Choroid plexus epithelial cell (primary cell): ENCODE results near the gene DACT2.

Experiments used
- DNase-seq: peaks from one replicate; pipeline ENCODE4 v3.0.0-alpha.2; 2010; ENCODE audit warnings: low read depth
- H3K4me3 ChIP-seq: 2 replicates; pipeline ENCODE4 v1.5.1; 2011; ENCODE audit warnings: low read depth, mild to moderate bottlenecking, control low read depth, low read length, moderate library complexity
- TF ChIP-seq, protein P1 (sequence below): conservative IDR thresholded peaks from 2 replicates; pipeline ENCODE4 v1.5.1; 2011; ENCODE audit warnings: low read depth, mild to moderate bottlenecking, control low read depth, inconsistent platforms, low read length, moderate library complexity

The DACT2 gene

DNA sequence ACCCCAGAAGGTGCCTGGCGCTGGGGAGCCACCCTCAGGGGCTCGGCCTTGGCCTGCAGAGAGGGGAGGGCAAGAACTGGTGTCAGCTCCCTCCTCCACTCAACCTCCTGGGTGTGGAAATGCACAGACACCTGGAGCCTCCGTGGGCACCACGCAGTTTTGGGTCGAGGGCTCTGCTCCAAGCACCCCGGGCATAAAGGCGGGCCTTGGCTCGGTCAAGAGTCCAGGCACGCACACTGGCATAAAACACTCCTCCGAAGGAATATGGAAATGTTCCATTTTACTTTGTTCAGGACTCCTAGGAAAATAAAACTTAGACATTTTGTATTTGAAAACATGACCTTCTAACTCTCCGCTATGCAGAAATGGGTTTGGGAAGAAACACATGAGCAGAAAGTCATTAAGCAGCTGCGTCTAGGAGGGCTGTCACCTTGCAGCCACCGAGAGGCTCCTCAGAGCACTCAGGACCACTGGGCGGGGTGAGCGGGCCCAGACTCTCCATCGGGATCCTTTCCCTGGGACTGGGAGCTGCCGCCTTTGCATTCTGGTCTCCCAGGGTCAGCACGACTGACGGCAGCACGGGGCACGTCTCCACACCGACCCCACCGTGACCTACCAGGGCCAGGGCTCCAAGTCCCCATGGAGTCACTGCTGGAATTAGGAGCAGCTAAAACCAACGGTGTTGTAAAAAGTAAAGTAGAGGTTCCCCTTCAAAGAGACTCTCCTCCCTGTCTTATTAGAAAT, 46.0 kb upstream of the DACT2 start:
- no peak overlapping the region for H3K4me3 ChIP-seq
- TF ChIP-seq, protein P1, sequence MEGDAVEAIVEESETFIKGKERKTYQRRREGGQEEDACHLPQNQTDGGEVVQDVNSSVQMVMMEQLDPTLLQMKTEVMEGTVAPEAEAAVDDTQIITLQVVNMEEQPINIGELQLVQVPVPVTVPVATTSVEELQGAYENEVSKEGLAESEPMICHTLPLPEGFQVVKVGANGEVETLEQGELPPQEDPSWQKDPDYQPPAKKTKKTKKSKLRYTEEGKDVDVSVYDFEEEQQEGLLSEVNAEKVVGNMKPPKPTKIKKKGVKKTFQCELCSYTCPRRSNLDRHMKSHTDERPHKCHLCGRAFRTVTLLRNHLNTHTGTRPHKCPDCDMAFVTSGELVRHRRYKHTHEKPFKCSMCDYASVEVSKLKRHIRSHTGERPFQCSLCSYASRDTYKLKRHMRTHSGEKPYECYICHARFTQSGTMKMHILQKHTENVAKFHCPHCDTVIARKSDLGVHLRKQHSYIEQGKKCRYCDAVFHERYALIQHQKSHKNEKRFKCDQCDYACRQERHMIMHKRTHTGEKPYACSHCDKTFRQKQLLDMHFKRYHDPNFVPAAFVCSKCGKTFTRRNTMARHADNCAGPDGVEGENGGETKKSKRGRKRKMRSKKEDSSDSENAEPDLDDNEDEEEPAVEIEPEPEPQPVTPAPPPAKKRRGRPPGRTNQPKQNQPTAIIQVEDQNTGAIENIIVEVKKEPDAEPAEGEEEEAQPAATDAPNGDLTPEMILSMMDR = no peak
- DNase-seq = no peak

DNA sequence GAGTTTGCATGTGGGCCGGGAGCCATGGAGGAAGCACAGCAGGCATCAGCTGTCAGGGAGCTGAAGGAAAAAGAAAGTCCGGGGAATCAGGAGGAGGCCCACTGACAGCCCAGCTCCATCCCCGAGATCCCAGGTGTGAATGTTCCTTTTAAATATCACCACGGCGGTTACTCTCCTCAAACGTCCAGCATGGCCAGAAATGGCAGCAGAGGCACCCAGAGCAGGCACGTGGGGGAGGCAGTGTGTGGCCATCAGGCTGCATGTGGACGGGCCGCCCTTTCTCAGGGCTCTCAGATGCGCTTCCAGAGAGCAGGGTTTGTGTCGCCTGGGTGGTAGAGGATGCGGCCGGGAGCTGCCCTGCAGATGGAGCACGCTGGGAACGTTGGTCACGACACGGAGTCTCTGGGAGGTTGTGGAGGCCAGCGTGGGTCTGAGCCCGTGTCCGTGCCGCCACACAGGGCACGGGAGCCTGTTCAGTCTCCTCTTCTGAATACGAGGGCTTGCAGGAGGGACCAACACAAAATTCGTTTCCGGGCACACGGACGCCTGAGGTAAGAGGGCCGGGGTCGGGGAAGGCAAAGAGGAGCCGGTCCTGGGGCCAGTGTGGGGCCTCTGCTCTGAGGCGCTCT, 45.3 kb upstream of the DACT2 start:
- H3K4me3 ChIP-seq = no peak overlapping the region
- TF ChIP-seq, protein P1 = no peak
- DNase-seq = no peak

DNA sequence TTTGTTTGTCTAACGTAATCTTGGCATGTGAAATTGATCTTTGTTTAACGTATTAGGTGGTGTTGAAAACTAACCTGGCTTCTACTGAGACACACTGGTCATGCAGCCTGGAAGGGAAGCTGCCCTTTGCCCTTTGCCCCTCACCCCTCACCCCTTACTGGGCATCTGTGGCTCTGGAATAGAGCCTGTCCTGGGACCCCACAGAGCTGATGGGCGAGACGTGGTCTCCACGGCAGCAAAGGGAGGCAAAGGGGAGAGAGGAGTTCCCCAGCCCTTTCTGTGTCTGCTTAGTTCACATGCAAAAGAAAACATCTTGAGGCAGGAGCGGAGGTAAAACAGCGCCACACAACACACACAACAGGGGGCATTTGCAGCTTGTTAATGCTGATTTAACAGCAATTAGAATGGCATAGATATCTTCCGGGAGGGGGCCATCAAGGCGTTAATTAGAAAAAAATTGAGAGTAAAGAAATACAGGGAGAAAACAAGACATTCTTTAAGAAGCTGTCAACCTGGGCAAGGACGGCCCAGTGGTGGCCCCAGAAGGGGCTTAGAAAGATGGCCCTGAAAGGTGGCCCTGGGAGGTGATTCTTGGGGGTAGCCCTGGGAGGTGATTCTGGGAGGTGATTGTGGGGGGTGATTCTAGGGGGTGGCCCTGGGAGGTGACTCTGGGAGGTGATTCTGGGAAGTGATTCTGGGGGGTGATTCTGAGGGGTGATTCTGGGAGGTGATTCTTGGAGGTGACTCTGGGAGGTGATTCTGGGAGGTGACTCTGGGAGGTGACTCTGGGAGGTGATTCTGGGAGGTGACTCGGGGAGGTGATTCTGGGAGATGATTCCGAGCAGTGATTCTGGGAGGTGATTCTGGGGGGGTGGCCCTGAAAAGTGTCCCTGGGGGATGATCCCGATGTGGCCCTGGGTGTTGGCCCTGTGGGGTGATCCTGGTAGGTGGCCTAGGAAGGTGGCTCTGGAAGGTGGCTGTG, 44.5 kb upstream of the DACT2 start:
- no peak for DNase-seq
- TF ChIP-seq, protein P1 = no peak
- H3K4me3 ChIP-seq = no peak overlapping the region

DNA sequence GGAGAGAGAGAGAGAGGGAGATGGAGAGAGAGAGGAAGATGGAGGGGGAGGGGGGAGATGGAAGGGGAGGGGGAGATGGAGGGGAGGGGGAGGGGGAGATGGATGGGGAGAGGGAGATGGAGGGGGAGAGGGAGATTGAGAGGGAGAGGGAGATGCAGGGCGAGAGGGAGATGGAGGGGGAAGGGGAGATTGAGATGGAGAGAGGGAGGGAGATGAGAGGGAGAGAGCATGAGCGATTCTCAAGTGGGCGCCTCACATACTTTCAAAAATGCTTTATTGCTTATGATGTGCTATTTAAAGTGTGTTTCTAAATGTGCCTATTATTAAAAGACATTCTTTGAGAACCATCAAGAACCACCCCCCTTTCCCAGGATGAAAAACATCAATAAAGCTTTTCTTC, 43.7 kb upstream of the DACT2 start:
- TF ChIP-seq, protein P1 = no peak
- no peak overlapping the region for H3K4me3 ChIP-seq
- no peak for DNase-seq

DNA sequence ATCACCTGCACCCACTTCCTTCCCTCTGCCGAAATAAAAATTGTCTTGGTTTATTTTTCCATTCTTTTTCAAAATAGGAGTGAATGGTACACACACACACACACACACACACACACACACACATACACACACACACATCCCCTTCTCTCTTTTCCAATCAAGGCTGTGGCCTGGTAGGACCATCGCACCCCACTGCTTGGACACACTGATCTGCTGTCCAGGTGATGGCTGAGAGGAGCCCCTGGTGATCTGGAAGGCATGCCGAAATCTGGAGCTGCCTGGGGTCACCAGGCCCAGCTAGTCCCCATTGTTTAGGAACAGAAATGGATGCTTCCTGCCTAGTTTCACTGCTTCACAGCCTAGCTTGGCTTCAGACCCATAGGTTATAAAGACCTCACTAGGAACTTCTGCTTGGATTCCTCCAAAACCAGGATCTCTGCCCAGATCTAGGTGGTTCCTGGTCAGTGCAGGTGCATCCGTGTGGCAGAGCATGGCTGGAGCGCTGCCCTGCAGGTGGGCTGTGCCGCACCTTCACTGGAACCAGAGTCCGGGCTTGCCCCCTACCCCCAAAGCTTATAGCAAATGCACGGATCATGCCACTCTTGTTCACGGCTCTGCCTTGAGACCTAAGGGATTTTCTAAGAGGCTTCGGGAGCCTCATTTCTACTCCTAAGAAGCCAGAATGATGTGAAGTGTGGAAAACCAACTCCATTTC, 42.9 kb upstream of the DACT2 start:
- DNase-seq = no peak
- TF ChIP-seq, protein P1 = no peak

DNA sequence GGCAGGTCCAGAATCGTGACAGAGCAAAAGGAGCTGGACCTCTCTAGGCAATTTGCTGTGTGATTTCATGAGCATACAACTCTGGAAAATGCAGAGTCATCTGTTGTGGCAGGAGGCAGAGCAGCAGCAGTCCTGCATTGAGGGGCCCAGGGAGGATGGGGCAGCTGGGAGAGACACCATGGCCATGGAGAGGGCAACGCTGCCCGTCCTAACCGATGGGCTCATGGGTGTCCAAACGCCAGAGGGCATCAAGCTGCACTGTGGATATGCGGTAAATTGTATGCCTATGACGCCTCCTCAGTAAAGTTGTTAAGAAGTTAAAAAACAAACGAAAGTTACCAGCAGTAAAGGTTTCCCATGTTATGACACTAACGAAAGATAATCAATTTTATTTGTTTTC, 42.2 kb upstream of the DACT2 start:
- DNase-seq = no peak

More for the DNA sequence above, 42.9 kb upstream of the DACT2 start:
- H3K4me3 ChIP-seq = no peak overlapping the region

More for the DNA sequence above, 42.2 kb upstream of the DACT2 start:
- no peak overlapping the region for H3K4me3 ChIP-seq
- TF ChIP-seq, protein P1 = no peak
